ENCODE measurements around the gene GMEB2. TPM values are rescaled to one million over a fixed set of nuclear protein-coding genes. Genes with fewer than 3 reads are reported as not detected.

The GMEB2 gene
- total and polyA plus RNA-seq, 11 donors: 4.3 to 10.0 (median 6.1) TPM

DNA sequence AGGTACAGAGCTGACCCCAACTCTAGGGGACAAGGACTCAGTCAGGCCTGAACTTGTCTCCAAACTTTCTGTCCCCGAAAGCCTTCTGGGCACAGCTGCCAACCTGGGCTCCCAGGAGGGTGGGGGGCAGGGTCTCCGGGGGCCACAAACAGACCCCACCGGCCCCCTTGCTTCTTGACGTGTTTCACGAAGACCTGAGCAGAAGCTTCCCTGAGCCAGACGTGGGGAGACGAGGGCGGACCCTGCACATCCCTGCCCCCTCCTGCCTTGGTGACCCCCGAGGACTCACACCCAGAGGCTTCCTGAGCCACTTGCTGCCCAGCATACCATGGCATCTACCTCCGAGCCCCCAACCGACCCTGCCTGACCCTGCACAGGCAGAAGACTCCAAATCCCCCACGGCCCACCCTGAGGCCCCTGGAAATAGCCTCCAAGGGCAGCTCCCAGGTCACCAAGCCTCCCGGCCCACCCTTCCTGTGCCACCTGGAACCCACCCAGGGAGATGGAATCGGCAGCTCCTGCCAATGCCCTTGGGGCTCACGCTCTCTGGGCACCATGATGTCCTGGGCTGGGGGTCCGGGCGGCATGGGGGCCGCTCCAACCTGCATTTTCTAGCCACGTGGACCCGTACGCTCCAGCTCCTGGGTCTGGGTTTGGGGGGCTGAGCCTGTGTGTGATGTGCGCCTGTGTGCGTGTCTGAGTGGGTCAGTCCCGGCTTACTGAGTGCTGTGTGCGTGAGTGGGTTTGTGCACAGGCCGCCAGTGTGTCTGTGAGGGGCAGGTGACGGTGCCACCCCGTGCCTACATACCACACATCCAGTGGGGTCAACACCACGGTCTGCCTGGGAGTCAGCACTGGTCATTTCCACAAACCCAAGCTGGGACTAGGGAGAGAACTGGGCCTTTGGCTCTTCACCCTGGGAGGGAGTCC is 87.2 kb downstream of the GMEB2 start:
- TF ChIP-seq, protein P1, sequence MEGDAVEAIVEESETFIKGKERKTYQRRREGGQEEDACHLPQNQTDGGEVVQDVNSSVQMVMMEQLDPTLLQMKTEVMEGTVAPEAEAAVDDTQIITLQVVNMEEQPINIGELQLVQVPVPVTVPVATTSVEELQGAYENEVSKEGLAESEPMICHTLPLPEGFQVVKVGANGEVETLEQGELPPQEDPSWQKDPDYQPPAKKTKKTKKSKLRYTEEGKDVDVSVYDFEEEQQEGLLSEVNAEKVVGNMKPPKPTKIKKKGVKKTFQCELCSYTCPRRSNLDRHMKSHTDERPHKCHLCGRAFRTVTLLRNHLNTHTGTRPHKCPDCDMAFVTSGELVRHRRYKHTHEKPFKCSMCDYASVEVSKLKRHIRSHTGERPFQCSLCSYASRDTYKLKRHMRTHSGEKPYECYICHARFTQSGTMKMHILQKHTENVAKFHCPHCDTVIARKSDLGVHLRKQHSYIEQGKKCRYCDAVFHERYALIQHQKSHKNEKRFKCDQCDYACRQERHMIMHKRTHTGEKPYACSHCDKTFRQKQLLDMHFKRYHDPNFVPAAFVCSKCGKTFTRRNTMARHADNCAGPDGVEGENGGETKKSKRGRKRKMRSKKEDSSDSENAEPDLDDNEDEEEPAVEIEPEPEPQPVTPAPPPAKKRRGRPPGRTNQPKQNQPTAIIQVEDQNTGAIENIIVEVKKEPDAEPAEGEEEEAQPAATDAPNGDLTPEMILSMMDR (IDR thresholded peaks at IDR 0.05): no peak
- no peak for TF ChIP-seq POLR2A (IDR thresholded peaks at IDR 0.05)
- no peaks in the 10 kb centered on the region for H3K36me3 ChIP-seq
- H3K9me3 ChIP-seq: no peaks in the 10 kb centered on the region
- peaks cover 0 to 25% (median under 1%) of the 10 kb centered on the region in 9 donors for H3K27me3 ChIP-seq
- peaks cover 0 to 27% (median 13%) of the 10 kb centered on the region in 12 donors for H3K4me1 ChIP-seq
- no peak overlapping the region for H3K4me3 ChIP-seq
- WGBS, 4 donors: 88 to 91% (median 91%) methylated on average over 22 to 29 of the region's 29 CpGs
- no peak for ATAC-seq
- H3K27ac ChIP-seq: no peak overlapping the region
- intact Hi-C loops (cut with DNase I): loop anchor here in 9 of 10 donors (1.0 to 10.0 kb wide), 16 partner anchors 38 to 585 kb away; partner anchors contain the start of genes ABHD16B (in 4 of the 9), TPD52L2 (in 4 of the 9) and STMN3 (in 1 of the 9)
- DNase-seq: no peak

DNA sequence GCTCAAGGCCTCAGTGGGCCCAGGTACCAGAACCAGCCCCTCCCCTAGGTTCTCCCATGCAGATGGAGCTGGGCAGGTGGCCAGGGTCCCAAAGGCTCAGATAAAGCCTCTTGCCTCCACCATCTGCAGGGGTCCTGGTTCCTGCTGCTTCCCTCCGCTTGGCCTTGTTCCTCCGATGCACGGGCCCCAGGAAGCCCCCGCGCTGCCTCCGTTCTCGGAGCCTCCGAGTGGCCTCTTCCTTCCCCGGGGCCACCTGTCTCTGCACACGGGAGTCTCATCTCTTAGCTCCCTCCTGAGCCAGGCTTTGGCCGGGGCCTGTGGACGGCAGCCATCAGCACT is 87.8 kb downstream of the GMEB2 start:
- Histone ChIP-seq H3K9me3 (no peaks in the 10 kb centered on the region), H3K27ac (no peak overlapping the region), H3K4me3 (no peak overlapping the region), H3K4me1 (peaks cover 0 to 28% (median 13%) of the 10 kb centered on the region in 12 donors), H3K27me3 (peaks cover 0 to 32% (median 2%) of the 10 kb centered on the region in 9 donors), H3K36me3 (no peaks in the 10 kb centered on the region)
- 78 to 90% (median 87%) methylated on average over 2 to 12 of the region's 12 CpGs for WGBS, 4 donors
- no peak for TF ChIP-seq POLR2A (IDR thresholded peaks at IDR 0.05)
- TF ChIP-seq, protein P1 (IDR thresholded peaks at IDR 0.05): no peak
- ATAC-seq: no peak
- intact Hi-C loops (cut with DNase I): loop anchor here in 9 of 10 donors (1.0 to 10.0 kb wide), 15 partner anchors 38 to 586 kb away; partner anchors contain the start of genes ABHD16B (in 3 of the 9), TPD52L2 (in 3 of the 9) and STMN3 (in 1 of the 9)
- no peak for DNase-seq

DNA sequence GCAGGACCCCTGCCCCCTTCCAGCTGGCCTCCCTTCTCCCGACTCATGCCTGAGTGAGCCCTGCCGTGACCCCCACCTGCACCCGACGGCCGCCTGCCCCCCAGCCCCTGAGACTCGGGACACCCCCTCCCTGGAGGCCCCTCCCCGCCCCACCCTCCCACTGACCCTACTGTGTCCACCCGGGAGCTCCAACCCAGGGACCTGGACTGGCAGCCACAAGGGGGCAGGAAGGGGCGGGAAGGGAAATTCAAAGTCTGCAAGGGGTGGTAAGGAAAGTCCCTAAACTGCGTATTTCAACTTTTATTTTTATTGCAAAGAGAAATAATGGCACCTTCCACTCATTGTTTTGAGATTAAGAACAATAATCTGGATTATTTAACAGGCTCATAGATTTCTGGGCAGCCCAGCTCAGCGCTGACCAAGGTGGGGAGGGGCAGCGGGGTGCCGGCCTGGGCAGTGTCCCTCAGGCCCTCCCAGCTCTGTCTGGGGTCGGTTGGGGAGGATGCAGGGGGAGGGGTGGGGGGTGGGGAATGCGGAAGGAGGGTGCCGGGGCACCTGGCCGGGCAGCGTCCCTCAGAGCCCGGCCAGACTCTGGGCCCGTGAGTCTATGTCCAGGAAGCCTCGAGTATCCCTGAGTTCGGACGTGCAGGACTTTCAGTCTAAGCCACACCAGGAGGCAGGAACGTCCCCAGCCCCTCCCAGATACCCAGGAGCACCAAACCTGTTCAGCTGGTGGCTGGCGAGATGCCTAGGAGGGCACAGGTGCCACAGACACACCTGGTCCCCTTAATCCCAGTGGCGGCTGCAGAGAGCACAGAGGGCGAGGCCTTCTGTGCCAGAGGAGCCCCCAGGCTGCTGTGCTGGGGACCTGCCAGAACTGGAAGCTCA is 88.5 kb downstream of the GMEB2 start:
- DNase-seq: peak in 2 of 5 donors; percentile 53 to 58
- Histone ChIP-seq H3K4me1 (peaks cover 0 to 28% (median 13%) of the 10 kb centered on the region in 12 donors), H3K27me3 (peaks cover 0 to 38% (median 2%) of the 10 kb centered on the region in 9 donors), H3K9me3 (no peaks in the 10 kb centered on the region), H3K27ac (peak overlapping the region in 6 of 12 donors; percentile 12 to 91 (median 38)), H3K36me3 (no peaks in the 10 kb centered on the region), H3K4me3 (peak overlapping the region in 10 of 12 donors; percentile 15 to 51 (median 38))
- intact Hi-C loops (cut with DNase I): loop anchor here in 9 of 10 donors (1.0 to 10.0 kb wide), 16 partner anchors 39 to 586 kb away; partner anchors contain the start of genes ABHD16B (in 3 of the 9), TPD52L2 (in 3 of the 9) and STMN3 (in 1 of the 9)
- TF ChIP-seq, protein P1 (IDR thresholded peaks at IDR 0.05): peak in 6 of 12 donors; percentile 13 to 52 (median 18)
- TF ChIP-seq POLR2A (IDR thresholded peaks at IDR 0.05): no peak
- 49 to 58% (median 52%) methylated on average over 18 to 27 of the region's 27 CpGs for WGBS, 4 donors
- ATAC-seq: peak in 3 of 4 donors; percentile 6 to 52 (median 41)

Other genes starting within 250 kb of the GMEB2 start
- gene KCNQ2, start 154.4 kb downstream of the GMEB2 start, total RNA-seq: 1 to 10 TPM in 2 of 9 donors, under 1 TPM in 2, not detected in 5; 0.06 to 2.6 (median 0.65) TPM
- not detected for gene KCNQ2, start 154.4 kb downstream of the GMEB2 start, polyA plus RNA-seq
- gene EEF1A2, start 128.0 kb downstream of the GMEB2 start, total RNA-seq: 1,000 to 10,000 TPM in 7 of 9 donors, 100 to 1,000 TPM in 2; 791 to 1,794 (median 1,550) TPM
- gene EEF1A2, start 128.0 kb downstream of the GMEB2 start, polyA plus RNA-seq: 1,000 to 10,000 TPM; 1,276 to 1,345 TPM
- 100 to 1,000 TPM; 182 to 424 (median 235) TPM for gene PPDPF, start 106.3 kb downstream of the GMEB2 start, total RNA-seq
- gene PPDPF, start 106.3 kb downstream of the GMEB2 start, polyA plus RNA-seq: 100 to 1,000 TPM; 318 to 442 TPM
- gene PTK6, start 89.7 kb downstream of the GMEB2 start, total RNA-seq: under 1 TPM in 3 of 9 donors, not detected in 6; 0.10 to 0.29 (median 0.14) TPM
- gene PTK6, start 89.7 kb downstream of the GMEB2 start, polyA plus RNA-seq: under 1 TPM in 1 of 2 donors, not detected in 1; 0.04 TPM
- not detected for gene SRMS, start 79.4 kb downstream of the GMEB2 start, total RNA-seq
- gene SRMS, start 79.4 kb downstream of the GMEB2 start, polyA plus RNA-seq: not detected
- gene FNDC11, start 72.9 kb downstream of the GMEB2 start, total RNA-seq: under 1 TPM in 4 of 9 donors, not detected in 5; 0.16 to 0.23 (median 0.19) TPM
- under 1 TPM; 0.08 to 0.14 TPM for gene FNDC11, start 72.9 kb downstream of the GMEB2 start, polyA plus RNA-seq
- 10 to 100 TPM; 10.4 to 34.6 (median 20.9) TPM for gene HELZ2, start 52.9 kb downstream of the GMEB2 start, total RNA-seq
- 1 to 10 TPM; 7.2 to 8.8 TPM for gene HELZ2, start 52.9 kb downstream of the GMEB2 start, polyA plus RNA-seq
- 10 to 100 TPM in 2 of 9 donors, 1 to 10 TPM in 7; 2.9 to 15.6 (median 4.7) TPM for gene STMN3, start 26.3 kb upstream of the GMEB2 start, total RNA-seq
- gene STMN3, start 26.3 kb upstream of the GMEB2 start, polyA plus RNA-seq: 1 to 10 TPM; 5.2 to 6.7 TPM
- 10 to 100 TPM in 5 of 9 donors, 1 to 10 TPM in 4; 3.0 to 17.8 (median 10.1) TPM for gene RTEL1, start 31.2 kb upstream of the GMEB2 start, total RNA-seq
- gene RTEL1, start 31.2 kb upstream of the GMEB2 start, polyA plus RNA-seq: 1 to 10 TPM; 5.9 to 7.1 TPM
- gene TNFRSF6B, start 69.6 kb upstream of the GMEB2 start, total RNA-seq: 1 to 10 TPM in 4 of 9 donors, under 1 TPM in 4, not detected in 1; 0.42 to 5.7 (median 0.92) TPM
- 1 to 10 TPM; 2.9 to 6.4 TPM for gene TNFRSF6B, start 69.6 kb upstream of the GMEB2 start, polyA plus RNA-seq
- gene ARFRP1, start 80.9 kb upstream of the GMEB2 start, total RNA-seq: 10 to 100 TPM; 27.3 to 47.8 (median 33.8) TPM
- gene ARFRP1, start 80.9 kb upstream of the GMEB2 start, polyA plus RNA-seq: 10 to 100 TPM; 35.9 to 38.0 TPM
- gene ZGPAT, start 80.9 kb upstream of the GMEB2 start, total RNA-seq: 10 to 100 TPM; 12.9 to 22.0 (median 18.5) TPM
- 10 to 100 TPM; 27.9 to 34.4 TPM for gene ZGPAT, start 80.9 kb upstream of the GMEB2 start, polyA plus RNA-seq
- gene LIME1, start 109.6 kb upstream of the GMEB2 start, total RNA-seq: 1 to 10 TPM in 8 of 9 donors, under 1 TPM in 1; 0.95 to 7.1 (median 3.4) TPM
- gene LIME1, start 109.6 kb upstream of the GMEB2 start, polyA plus RNA-seq: 1 to 10 TPM; 2.2 to 4.4 TPM
- 10 to 100 TPM; 41.4 to 82.5 (median 70.7) TPM for gene SLC2A4RG, start 112.7 kb upstream of the GMEB2 start, total RNA-seq
- 10 to 100 TPM; 18.3 to 80.3 TPM for gene SLC2A4RG, start 112.7 kb upstream of the GMEB2 start, polyA plus RNA-seq
- 10 to 100 TPM; 11.2 to 27.4 (median 14.4) TPM for gene ZBTB46, start 204.2 kb upstream of the GMEB2 start, total RNA-seq
- 1 to 10 TPM; 6.6 to 8.2 TPM for gene ZBTB46, start 204.2 kb upstream of the GMEB2 start, polyA plus RNA-seq
- gene ABHD16B, start 234.4 kb upstream of the GMEB2 start, total RNA-seq: not detected
- gene ABHD16B, start 234.4 kb upstream of the GMEB2 start, polyA plus RNA-seq: under 1 TPM; 0.12 to 0.72 TPM
- 100 to 1,000 TPM in 1 of 9 donors, 10 to 100 TPM in 8; 65.0 to 122 (median 72.2) TPM for gene TPD52L2, start 238.2 kb upstream of the GMEB2 start, total RNA-seq
- gene TPD52L2, start 238.2 kb upstream of the GMEB2 start, polyA plus RNA-seq: 100 to 1,000 TPM in 1 of 2 donors, 10 to 100 TPM in 1; 44.4 to 179 TPM